ENCODE results near the gene SFSWAP.

GRCh38 chr12:131817241-131817640, 106.4 kb downstream of the SFSWAP start:
- TF ChIP-seq CTCF (IDR thresholded peaks at IDR 0.05) (no peak), POLR2A (IDR thresholded peaks at IDR 0.05) (no peak)
